ENCODE measurements around the gene FBXW12. TPM values are rescaled to one million over a fixed set of nuclear protein-coding genes. Genes with fewer than 3 reads are reported as not detected.

Gene FBXW12
- total RNA-seq (2021; ENCODE audit: unreplicated experiment) (not detected), Bru-seq, nascent RNA (percentile 21 among the genes with signal in this experiment), BruChase-seq, experiment 1, labeled RNA remaining after a 6-hour chase (percentile 10 among the genes with signal in this experiment), BruChase-seq, experiment 2, labeled RNA remaining after a 2-hour chase (percentile 26 among the genes with signal in this experiment)
- 0.07 TPM in 1 of 2 replicates, not detected in the other for polyA plus RNA-seq (2012)
- long read RNA-seq, result 0 reads

GRCh38 chr3:48371651-48372376 is at the start of gene FBXW12:
TSS of gene FBXW12 (plus strand) at chr3:48372219. CDS start at chr3:48372768, 549 bp downstream.
- no peaks in the 10 kb centered on the region for H3K79me2 ChIP-seq (ENCODE audit: insufficient read depth, low read length)
- ChIA-PET CTCF (no interaction called here), RAD21 (ENCODE audit: low non-redundant PET in 1 of 2, low total read pairs in 2 of 2, uncharacterized antibody in 2 of 2, unreplicated experiment in 2 of 2) (no interaction called here), POLR2A (no interaction called here)
- peaks cover 2 to 7% of the 10 kb centered on the region in 2 experiments; a peak in 3 of 4 replicates for H3K4me1 ChIP-seq (ENCODE audit: control insufficient read depth in 1 of 2, insufficient read depth in 2 of 2, low read length in 2 of 2)
- intact Hi-C loops (cut with micrococcal nuclease), result no loop called here
- H3K9ac ChIP-seq (ENCODE audit: low read length), result no peak within 1 kb of the TSS
- BruUV-seq (replicated peaks), result no TSS peak
- no peak within 1 kb of the TSS for H2AFZ ChIP-seq (ENCODE audit: low read depth, low read length, poor library complexity, severe bottlenecking)
- DNase-seq (ENCODE audit: low read depth, low spot score) (no peak), ATAC-seq (no peak)
- H4K20me1 ChIP-seq (ENCODE audit: insufficient read depth), result no peaks in the 10 kb centered on the region
- no peaks in the 10 kb centered on the region for H3K27me3 ChIP-seq (ENCODE audit: insufficient read depth, low read length)
- H3K4me2 ChIP-seq (ENCODE audit: low read length), result no peak within 1 kb of the TSS
- no peaks in the 10 kb centered on the region for H3K9me3 ChIP-seq (ENCODE audit: control insufficient read depth in 1 of 2, insufficient read depth in 1 of 2, low read depth in 1 of 2, low read length in 2 of 2)
- no peaks in the 10 kb centered on the region for H3K36me3 ChIP-seq (ENCODE audit: control insufficient read depth in 1 of 2, insufficient read depth in 2 of 2, low read length in 2 of 2)
- no peak within 1 kb of the TSS for H3K27ac ChIP-seq (ENCODE audit: low read depth, low read length)
- H3K4me3 ChIP-seq (replicated peaks in 1 of 2; ENCODE audit: low read depth in 1 of 2, low read length in 2 of 2), result no peak within 1 kb of the TSS
- H3K9me2 ChIP-seq (ENCODE audit: insufficient read depth), result no peaks in the 10 kb centered on the region
- TF ChIP-seq SIN3A (IDR thresholded peaks at IDR 0.05; ENCODE audit: low read depth) (no peak), CTCF (IDR thresholded peaks at IDR 0.05 in 2 of 3, conservative IDR thresholded peaks at IDR 0.05 in 1 of 3; ENCODE audit: borderline replicate concordance in 1 of 3, insufficient read depth in 1 of 3, low read depth in 2 of 3, low read length in 2 of 3) (no peak), FOSL1 (IDR thresholded peaks at IDR 0.05; ENCODE audit: low read depth) (no peak), YY1 (IDR thresholded peaks at IDR 0.05; ENCODE audit: extremely low read depth, insufficient replicate concordance, low read depth, low read length) (no peak), EZH2 (IDR thresholded peaks at IDR 0.05) (no peak), CEBPB (IDR thresholded peaks at IDR 0.05; ENCODE audit: low read depth) (no peak), TCF7L2 (IDR thresholded peaks at IDR 0.05; ENCODE audit: borderline replicate concordance, extremely low read depth, insufficient read depth, insufficient read length) (no peak), POLR2AphosphoS5 (IDR thresholded peaks at IDR 0.05; ENCODE audit: low read depth, low read length) (no peak), ZFX (IDR thresholded peaks at IDR 0.05) (no peak), POLR2A (IDR thresholded peaks at IDR 0.05; ENCODE audit: borderline replicate concordance, extremely low read depth, insufficient read depth, insufficient read length) (no peak), EGR1 (IDR thresholded peaks at IDR 0.05; ENCODE audit: low read depth) (no peak), RAD21 (IDR thresholded peaks at IDR 0.05; ENCODE audit: low read depth) (no peak), ZNF274 (IDR thresholded peaks at IDR 0.05; ENCODE audit: low read depth, low read length) (no peak), SP1 (IDR thresholded peaks at IDR 0.05; ENCODE audit: low read depth) (no peak), SRF (IDR thresholded peaks at IDR 0.05; ENCODE audit: low read depth) (no peak), ELF1 (IDR thresholded peaks at IDR 0.05; ENCODE audit: borderline replicate concordance, low read depth) (no peak)
- TF ChIP-seq, protein P1, sequence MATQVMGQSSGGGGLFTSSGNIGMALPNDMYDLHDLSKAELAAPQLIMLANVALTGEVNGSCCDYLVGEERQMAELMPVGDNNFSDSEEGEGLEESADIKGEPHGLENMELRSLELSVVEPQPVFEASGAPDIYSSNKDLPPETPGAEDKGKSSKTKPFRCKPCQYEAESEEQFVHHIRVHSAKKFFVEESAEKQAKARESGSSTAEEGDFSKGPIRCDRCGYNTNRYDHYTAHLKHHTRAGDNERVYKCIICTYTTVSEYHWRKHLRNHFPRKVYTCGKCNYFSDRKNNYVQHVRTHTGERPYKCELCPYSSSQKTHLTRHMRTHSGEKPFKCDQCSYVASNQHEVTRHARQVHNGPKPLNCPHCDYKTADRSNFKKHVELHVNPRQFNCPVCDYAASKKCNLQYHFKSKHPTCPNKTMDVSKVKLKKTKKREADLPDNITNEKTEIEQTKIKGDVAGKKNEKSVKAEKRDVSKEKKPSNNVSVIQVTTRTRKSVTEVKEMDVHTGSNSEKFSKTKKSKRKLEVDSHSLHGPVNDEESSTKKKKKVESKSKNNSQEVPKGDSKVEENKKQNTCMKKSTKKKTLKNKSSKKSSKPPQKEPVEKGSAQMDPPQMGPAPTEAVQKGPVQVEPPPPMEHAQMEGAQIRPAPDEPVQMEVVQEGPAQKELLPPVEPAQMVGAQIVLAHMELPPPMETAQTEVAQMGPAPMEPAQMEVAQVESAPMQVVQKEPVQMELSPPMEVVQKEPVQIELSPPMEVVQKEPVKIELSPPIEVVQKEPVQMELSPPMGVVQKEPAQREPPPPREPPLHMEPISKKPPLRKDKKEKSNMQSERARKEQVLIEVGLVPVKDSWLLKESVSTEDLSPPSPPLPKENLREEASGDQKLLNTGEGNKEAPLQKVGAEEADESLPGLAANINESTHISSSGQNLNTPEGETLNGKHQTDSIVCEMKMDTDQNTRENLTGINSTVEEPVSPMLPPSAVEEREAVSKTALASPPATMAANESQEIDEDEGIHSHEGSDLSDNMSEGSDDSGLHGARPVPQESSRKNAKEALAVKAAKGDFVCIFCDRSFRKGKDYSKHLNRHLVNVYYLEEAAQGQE (IDR thresholded peaks at IDR 0.05; ENCODE audit: low read depth), result no peak
- TF ChIP-seq, protein P2, sequence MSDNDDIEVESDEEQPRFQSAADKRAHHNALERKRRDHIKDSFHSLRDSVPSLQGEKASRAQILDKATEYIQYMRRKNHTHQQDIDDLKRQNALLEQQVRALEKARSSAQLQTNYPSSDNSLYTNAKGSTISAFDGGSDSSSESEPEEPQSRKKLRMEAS (IDR thresholded peaks at IDR 0.05), result no peak
- TF ChIP-seq, protein P3, sequence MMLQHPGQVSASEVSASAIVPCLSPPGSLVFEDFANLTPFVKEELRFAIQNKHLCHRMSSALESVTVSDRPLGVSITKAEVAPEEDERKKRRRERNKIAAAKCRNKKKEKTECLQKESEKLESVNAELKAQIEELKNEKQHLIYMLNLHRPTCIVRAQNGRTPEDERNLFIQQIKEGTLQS (IDR thresholded peaks at IDR 0.05), result no peak

Data from HCT116 (cell line).